GM19468 (cell line): ENCODE results near the gene MAPKAPK3.
"Not testable (repeated sequence)": the region's sequence is repeated elsewhere in the genome, so short reads cannot be mapped to it uniquely, and the experiment has no call there.

Experiments
- ATAC-seq: cut with Tn5 transposase; IDR thresholded peaks from one replicate; pipeline ENCODE4 v1.9.1; 2021; ENCODE audit warnings: mild to moderate bottlenecking, moderate library complexity, moderate number of reproducible peaks; ENCODE audit not compliant: unreplicated experiment; ENCODE audit errors: extremely low read depth

The MAPKAPK3 gene

GRCh38 chr3:50675179-50676030, 58.5 kb downstream of the MAPKAPK3 start:
- ATAC-seq = no peak

GRCh38 chr3:50676031-50676705, 59.2 kb downstream of the MAPKAPK3 start:
- no peak for ATAC-seq

- ATAC-seq = no peak
Observed at GRCh38 chr3:50687127-50687751, 70.3 kb downstream of the MAPKAPK3 start.

DNA sequence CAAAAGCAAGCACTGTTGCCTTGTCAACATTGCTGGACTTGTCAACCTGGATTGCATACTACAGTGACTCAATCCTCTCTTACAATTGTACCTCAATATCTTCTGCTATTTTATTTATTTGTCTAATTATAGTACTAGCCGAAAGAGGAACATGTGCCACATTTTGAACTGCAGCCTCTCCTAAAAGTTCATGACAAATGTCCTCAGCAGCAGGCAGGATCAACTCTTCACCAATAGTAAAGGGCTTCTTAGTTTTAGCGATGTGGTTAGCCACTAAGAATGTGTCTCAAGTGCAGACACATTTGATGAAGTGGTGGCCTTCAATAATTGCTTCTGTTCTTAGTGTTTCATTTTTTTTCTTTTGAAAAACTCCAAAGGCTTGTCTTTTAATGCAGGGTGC, 71.0 kb downstream of the MAPKAPK3 start:
- ATAC-seq = no peak

DNA sequence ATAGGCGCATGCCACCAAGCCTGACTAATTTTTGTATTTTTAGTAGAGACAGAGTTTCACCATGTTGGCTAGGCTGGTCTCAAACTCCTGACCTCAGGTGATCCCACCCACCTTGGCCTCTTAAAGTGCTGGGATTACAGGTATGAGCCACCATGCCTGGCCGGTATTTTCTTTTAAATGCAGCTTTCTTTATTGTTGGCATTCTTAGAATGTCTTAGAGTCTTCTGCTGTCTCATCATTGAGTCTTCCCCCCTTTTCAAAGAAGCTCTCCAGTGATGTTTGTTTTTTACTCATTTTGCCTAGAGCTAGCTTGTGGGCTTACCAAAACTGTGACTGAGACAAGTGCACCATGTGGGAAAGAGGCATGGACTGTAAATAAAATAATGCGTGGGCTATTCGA, 71.7 kb downstream of the MAPKAPK3 start:
- ATAC-seq = not testable (repeated sequence)

DNA sequence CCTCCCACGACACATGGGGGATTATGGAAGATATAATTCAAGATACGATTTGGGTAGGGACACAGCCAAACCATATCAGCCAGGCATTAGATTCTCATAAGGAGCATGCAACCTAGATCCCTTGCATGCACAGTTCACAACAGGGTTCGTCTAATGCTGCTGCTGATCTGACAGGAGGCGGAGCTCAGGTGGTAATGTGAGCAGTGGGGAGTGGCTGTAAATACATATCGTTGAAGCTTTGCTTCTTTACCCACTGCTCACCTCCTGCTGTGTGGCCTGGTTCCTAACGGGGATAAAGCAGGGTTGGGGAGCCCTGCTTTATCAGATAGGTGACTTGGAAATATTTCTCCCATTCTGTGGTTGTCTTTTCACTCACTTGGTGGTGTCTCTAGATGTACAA, 72.6 kb downstream of the MAPKAPK3 start:
- ATAC-seq = no peak

- no peak for ATAC-seq
Observed at GRCh38 chr3:50695031-50695430, 78.1 kb downstream of the MAPKAPK3 start.

GRCh38 chr3:50696276-50696675, 79.3 kb downstream of the MAPKAPK3 start:
- ATAC-seq = no peak

GRCh38 chr3:50698269-50698668, 81.3 kb downstream of the MAPKAPK3 start:
- no peak for ATAC-seq
